Esophagus muscularis mucosa (tissue), 4 donors: Measurements from ENCODE around the gene NUMA1. TPM values are rescaled to one million over a fixed set of nuclear protein-coding genes. Genes with fewer than 3 reads are reported as not detected.

Source experiments
- DNase-seq: peaks from one replicate; pipeline ENCODE4 v3.0.0-alpha.2; 2017; ENCODE audit errors: extremely low spot score
- H3K27ac ChIP-seq, 4 donors: fragments of 200-600 bp; sonication (generic); replicated peaks in 1 of 4; 1 replicate in 3 of 4; 2 replicates in 1 of 4; pipeline ENCODE4 v1.5.1; 2016 to 2019; ENCODE audit warnings: mild to moderate bottlenecking in 1 of 4
- H3K27me3 ChIP-seq, 4 donors: fragments of 200-600 bp; sonication (generic); one replicate each; pipeline versions ENCODE4 v1.5.1 to v1.6.0; 2016 to 2019
- H3K36me3 ChIP-seq, 4 donors: fragments of 200-600 bp; sonication (generic); one replicate each; pipeline ENCODE4 v1.5.1; 2016 to 2019
- H3K4me1 ChIP-seq, 4 donors: fragments of 200-600 bp; sonication (generic); one replicate each; pipeline ENCODE4 v1.5.1; 2016 to 2019
- H3K4me3 ChIP-seq, 4 donors: fragments of 200-600 bp; sonication (generic); 1 replicate in 2 of 4; 2 replicates in 2 of 4; pipeline ENCODE4 v1.5.1; 2016 to 2019; ENCODE audit warnings: mild to moderate bottlenecking in 4 of 4, moderate library complexity in 1 of 4
- H3K9me3 ChIP-seq, 4 donors: fragments of 200-600 bp; sonication (generic); 1 replicate in 3 of 4; 2 replicates in 1 of 4; pipeline ENCODE4 v1.5.1; 2016 to 2019
- EP300 ChIP-seq: sonication (generic); formaldehyde crosslinking; IDR thresholded peaks from one replicate; pipeline ENCODE4 v1.6.1; 2017; ENCODE audit warnings: antibody characterized with exemption
- POLR2A ChIP-seq: fragments of 450-650 bp; IDR thresholded peaks from one replicate; pipeline ENCODE4 v1.6.1; 2017; ENCODE audit warnings: antibody characterized with exemption, moderate library complexity, mild to moderate bottlenecking, low read depth
- POLR2AphosphoS5 ChIP-seq, 2 donors: sonication (generic); formaldehyde crosslinking; IDR thresholded peaks; one replicate each; pipeline ENCODE4 v1.6.1; 2017; ENCODE audit warnings: antibody characterized with exemption in 2 of 2
- WGBS: methylation state at CpG from one replicate; pipeline ENCODE4 v1.1.5; 2018; 5-methylcytosine and 5-hydroxymethylcytosine counted together
- intact Hi-C: fragments of 100-400 bp; cut with DNase I; formaldehyde crosslinking; loops from one replicate; pipeline ENCODE4 v1.15.1; 2023
- total RNA-seq, 4 donors: library from RNA; depleted of rRNA; stranded (reverse); fragments of >200 nt; gene quantifications; one replicate each; pipeline versions ENCODE4 v1.1.0 to v1.2.1, GENCODE V29; 2016
- TF ChIP-seq, protein P1 (sequence below), 3 experiments: fragments of 200-600 bp in 2 of 3; fragments of 450-650 bp in 1 of 3; sonication (generic) in 2 of 3; IDR thresholded peaks; one replicate each; pipeline ENCODE4 v1.5.1; 2017 to 2019; ENCODE audit warnings: antibody characterized with exemption in 3 of 3, mild to moderate bottlenecking in 2 of 3, moderate library complexity in 1 of 3

Gene NUMA1
- total RNA-seq, 4 donors from 2014 or later: 214 to 328 (median 272) TPM

DNA sequence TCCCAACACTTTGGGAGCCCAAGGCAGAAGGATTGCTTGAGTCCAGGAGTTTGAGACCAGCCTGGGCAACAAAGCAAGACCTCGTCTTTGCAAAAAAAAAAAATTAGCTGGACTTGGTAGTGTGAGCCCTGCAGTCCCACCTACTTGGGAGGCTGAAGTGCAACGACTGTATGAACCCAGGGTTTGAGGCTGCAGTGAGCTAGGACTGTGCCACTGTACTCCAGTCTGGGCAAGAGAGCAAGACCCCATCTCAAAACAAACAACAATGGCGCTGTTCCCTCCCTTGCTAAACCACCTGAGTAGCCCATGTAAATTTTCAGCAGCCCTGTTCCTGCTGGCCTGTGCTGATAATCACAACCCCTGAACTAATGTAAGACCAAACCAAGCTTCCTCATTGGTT is 19.7 kb upstream of the NUMA1 start:
- TF ChIP-seq POLR2A (no peak), POLR2AphosphoS5 (IDR thresholded peaks at IDR 0.05) (no peak), EP300 (no peak)
- TF ChIP-seq, protein P1, sequence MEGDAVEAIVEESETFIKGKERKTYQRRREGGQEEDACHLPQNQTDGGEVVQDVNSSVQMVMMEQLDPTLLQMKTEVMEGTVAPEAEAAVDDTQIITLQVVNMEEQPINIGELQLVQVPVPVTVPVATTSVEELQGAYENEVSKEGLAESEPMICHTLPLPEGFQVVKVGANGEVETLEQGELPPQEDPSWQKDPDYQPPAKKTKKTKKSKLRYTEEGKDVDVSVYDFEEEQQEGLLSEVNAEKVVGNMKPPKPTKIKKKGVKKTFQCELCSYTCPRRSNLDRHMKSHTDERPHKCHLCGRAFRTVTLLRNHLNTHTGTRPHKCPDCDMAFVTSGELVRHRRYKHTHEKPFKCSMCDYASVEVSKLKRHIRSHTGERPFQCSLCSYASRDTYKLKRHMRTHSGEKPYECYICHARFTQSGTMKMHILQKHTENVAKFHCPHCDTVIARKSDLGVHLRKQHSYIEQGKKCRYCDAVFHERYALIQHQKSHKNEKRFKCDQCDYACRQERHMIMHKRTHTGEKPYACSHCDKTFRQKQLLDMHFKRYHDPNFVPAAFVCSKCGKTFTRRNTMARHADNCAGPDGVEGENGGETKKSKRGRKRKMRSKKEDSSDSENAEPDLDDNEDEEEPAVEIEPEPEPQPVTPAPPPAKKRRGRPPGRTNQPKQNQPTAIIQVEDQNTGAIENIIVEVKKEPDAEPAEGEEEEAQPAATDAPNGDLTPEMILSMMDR (IDR thresholded peaks at IDR 0.05): no peak
- no peak for DNase-seq
- 93% methylated on average over 3 of the region's 3 CpGs for WGBS
- H3K36me3 ChIP-seq: peaks cover 23 to 52% (median 52%) of the 10 kb centered on the region in 4 donors
- no peaks in the 10 kb centered on the region for H3K9me3 ChIP-seq
- H3K4me1 ChIP-seq: peaks cover 35 to 48% (median 39%) of the 10 kb centered on the region in 4 donors
- no peak overlapping the region for H3K4me3 ChIP-seq
- intact Hi-C loops: no loop called here
- H3K27ac ChIP-seq: no peak overlapping the region
- no peaks in the 10 kb centered on the region for H3K27me3 ChIP-seq

DNA sequence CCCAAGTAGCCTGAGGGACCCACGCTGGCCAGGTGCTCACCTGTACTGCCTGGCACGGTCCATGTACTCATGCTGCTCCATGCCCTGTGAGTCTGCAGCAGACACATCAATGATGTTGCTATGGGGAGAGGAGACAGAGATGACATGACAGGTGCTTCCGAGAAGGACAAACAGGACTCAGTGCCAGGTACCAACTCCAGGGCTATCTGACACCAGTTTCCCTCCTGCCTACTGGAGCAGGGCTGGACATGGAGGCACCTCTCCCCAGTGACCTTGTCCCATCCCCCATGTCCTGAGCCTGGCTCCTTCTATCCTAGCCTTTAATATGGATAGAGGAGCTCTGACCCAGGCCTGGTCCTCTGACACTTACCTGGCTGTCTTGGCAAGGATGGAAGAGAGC is 18.4 kb upstream of the NUMA1 start:
- WGBS: 93% methylated on average over 3 of the region's 3 CpGs

DNA sequence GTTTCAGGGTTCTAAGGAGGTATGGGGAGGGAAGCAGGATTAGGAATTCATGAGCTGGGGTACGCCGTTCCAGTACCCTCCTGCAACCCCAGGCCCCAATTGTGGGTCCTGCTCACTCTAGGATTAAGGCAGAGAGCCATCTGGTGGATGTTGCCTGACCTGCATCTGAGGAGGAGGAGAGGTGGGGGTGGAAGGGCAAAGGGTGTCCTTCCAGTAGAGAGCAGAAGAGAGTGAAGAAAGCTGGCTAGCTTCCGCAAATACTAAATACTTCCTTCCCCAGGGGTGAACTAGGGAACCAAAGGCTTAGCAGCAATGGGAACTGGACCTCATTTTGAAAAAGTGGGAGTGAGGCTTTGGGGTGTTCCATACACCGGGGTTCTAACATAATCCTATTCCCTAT is 10.9 kb upstream of the NUMA1 start:
- Histone ChIP-seq H3K4me3 (no peak overlapping the region), H3K9me3 (no peaks in the 10 kb centered on the region), H3K27me3 (no peaks in the 10 kb centered on the region), H3K36me3 (peaks cover 13 to 61% (median 41%) of the 10 kb centered on the region in 4 donors), H3K4me1 (peaks cover 10 to 15% (median 12%) of the 10 kb centered on the region in 4 donors), H3K27ac (peak overlapping the region; percentile 48 to 69 (median 56))
- intact Hi-C loops: loop anchor here (2.0 kb wide), 1 partner anchor 66 kb away; no protein-coding TSS in a partner anchor
- WGBS: 29% methylated on average over 4 of the region's 4 CpGs
- TF ChIP-seq POLR2A: no peak
- TF ChIP-seq EP300: no peak
- TF ChIP-seq POLR2AphosphoS5 (IDR thresholded peaks at IDR 0.05): peak; percentile 53 to 55
- TF ChIP-seq, protein P1 (IDR thresholded peaks at IDR 0.05): peak; percentile 89 to 95 (median 94)
- no peak for DNase-seq

More for the DNA sequence above, 18.4 kb upstream of the NUMA1 start:
- H3K9me3 ChIP-seq: no peaks in the 10 kb centered on the region
- no peak overlapping the region for H3K4me3 ChIP-seq
- no peaks in the 10 kb centered on the region for H3K27me3 ChIP-seq
- H3K27ac ChIP-seq: no peak overlapping the region
- TF ChIP-seq, protein P1 (IDR thresholded peaks at IDR 0.05): no peak
- TF ChIP-seq POLR2AphosphoS5 (IDR thresholded peaks at IDR 0.05) (no peak), POLR2A (no peak), EP300 (no peak)
- peaks cover 33 to 64% (median 62%) of the 10 kb centered on the region in 4 donors for H3K36me3 ChIP-seq
- no peak for DNase-seq
- peaks cover 33 to 44% (median 36%) of the 10 kb centered on the region in 4 donors for H3K4me1 ChIP-seq
- intact Hi-C loops: no loop called here

DNA sequence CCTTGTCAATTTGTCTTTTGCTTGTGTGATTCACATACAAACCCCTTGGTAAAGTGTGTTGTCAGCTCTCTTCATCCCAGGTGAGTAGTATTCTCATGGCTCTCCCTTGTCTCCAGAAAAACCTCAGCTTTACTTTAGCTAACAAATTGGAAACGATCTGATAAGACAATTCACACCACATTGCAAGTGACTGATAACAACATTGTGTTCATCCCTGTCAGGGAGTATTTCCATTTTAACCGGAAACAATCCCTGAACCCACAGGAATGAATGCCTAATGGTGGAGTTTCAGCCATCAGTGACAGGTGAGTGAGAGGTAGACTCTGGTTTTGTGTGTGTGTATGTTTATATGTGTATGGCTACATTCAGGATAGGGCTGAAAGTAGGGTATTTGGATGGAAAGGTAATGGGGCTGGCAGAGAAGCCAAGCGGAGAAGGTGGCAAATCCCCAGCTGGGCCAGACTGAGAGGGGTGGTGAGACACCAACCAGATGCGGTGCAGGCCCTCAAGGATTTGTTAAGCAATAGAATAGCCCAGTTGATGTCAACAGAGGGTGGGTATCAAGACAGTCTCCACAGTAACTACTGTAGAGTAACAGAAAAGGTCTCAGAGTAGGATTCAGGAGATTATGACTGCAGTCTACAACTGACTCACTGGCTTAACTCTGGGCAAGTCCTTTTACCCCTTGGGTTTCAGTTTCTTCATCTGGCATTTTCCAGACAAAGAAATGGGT is 7.9 kb upstream of the NUMA1 start:
- WGBS: 79% methylated on average over 4 of the region's 4 CpGs
- no peak for DNase-seq
- intact Hi-C loops: no loop called here
- H3K4me3 ChIP-seq: no peak overlapping the region
- peaks cover 10 to 15% (median 12%) of the 10 kb centered on the region in 4 donors for H3K4me1 ChIP-seq
- peaks cover 0 to 36% (median 19%) of the 10 kb centered on the region in 4 donors for H3K36me3 ChIP-seq
- H3K27ac ChIP-seq: no peak overlapping the region
- no peaks in the 10 kb centered on the region for H3K27me3 ChIP-seq
- H3K9me3 ChIP-seq: no peaks in the 10 kb centered on the region
- TF ChIP-seq EP300: no peak
- no peak for TF ChIP-seq POLR2A
- TF ChIP-seq POLR2AphosphoS5 (IDR thresholded peaks at IDR 0.05): no peak
- TF ChIP-seq, protein P1 (IDR thresholded peaks at IDR 0.05): no peak
